ENCODE data around the gene CEP350.
"Not testable (repeated sequence)": the region's sequence is repeated elsewhere in the genome, so short reads cannot be mapped to it uniquely, and the experiment has no call there.

CEP350 gene

GRCh38 chr1:179939941-179940340 lies 14.7 kb upstream of the CEP350 start:
- DNase-seq (ENCODE audit: low read depth): no peak

GRCh38 chr1:179941454-179941853 lies 13.2 kb upstream of the CEP350 start:
- DNase-seq (ENCODE audit: low read depth): no peak

DNA sequence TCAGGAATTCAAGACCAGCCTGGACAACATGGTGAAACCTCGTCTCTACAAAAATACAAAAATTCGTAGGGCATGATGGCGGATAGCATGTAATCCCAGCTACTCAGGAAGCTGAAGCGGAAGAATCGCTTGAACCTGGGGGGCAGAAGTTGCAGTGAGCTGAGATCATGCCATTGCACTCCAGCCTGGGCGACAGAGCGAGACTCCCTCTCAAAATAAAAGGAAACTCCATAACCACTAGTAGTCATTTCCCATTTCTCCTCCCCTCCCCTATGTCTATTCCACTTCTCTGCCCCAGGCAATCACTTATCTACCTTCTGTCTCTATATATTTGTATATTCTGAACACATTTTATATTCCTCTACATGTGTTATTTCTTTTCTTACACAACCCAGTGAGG lies 4.0 kb upstream of the CEP350 start:
- no peak for DNase-seq (ENCODE audit: low read depth)

DNA sequence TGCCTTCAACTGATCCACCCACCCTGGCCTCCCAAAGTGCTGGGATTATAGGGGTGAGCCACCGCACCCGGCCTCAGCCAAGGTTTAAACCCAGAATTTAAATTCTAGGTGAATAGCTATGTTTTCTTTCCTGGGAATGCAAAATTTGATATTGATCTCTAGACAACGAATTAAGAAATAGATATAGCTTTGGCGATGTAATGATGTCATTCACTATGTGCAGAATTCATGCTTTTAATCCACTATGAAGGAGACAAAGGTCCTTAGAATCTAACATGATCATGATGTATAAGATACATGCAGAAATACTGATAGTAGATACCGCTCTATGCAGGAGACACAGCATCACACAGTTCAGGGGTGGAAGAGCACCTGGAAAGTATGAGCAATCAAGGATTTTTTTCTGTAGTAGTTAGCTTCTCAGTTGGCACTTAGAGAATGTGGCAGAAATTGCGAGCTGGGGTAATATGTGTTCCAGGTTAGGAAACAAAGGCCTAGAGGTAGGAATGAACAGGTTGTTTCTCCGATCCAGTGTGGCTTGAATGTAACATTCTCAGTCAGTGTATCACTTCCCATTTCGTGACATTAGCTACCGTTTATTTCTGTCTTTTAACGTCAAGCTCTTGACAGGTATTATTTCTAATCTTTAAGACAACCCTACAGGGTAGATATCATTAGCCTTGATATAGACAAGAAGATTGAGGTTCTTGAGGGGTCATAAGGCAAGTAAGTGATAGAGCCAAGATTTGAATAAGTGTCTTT lies 3.0 kb upstream of the CEP350 start:
- no peak for DNase-seq (ENCODE audit: low read depth)

- DNase-seq (ENCODE audit: low read depth): no peak
These were observed 2.4 kb upstream of the CEP350 start for GRCh38 chr1:179952186-179952585.

DNA sequence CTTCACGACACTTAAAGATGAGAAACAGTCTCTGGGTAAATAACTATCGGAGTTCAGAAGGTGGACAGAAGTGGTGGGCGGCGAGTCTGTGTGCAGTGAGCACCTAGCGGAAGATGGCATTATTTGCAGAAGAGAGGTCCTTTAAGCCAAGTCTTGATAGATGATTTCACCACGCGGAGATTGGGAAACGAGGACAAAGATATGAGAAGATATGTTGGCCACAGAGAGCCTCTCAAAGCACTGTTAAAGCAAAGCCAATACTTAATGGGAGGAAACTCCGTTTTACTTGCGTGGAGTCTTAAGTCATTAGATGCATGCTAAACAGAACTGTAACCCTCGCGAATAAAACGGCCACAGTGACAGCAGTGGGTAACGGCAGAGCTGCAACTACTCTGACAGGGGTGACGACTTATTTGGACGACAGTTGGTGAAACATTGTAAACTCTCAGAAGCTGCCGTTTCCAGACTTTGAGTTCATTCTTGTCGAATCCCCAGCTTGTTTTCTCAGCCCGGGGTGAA lies 577 bp upstream of the CEP350 start:
- no peak for DNase-seq (ENCODE audit: low read depth)

DNA sequence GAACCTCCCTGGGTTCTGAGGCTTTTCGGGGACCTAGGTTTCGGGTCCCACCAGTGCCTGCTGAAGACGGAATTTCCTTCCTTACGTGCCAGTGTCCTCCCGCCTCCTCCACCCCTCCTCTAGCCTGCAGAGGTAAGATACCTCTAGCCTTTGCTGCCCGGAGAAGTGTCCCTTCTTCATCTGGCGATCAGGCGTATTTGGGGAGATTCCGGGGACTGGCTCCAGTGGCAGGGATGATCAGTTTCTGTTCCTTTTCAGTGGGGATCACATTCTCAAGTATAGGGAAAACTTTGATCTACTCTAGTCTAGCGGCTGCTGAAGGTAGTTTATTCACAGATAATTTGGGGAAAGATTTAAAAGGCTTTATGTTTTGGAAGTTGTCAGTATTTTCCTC lies 674 bp downstream of the CEP350 start:
- DNase-seq (ENCODE audit: low read depth): no peak

- no peak for DNase-seq (ENCODE audit: low read depth)
These were observed 1.1 kb downstream of the CEP350 start for GRCh38 chr1:179955731-179956130.

GRCh38 chr1:179958359-179958758 lies 3.7 kb downstream of the CEP350 start:
- DNase-seq (ENCODE audit: low read depth): no peak

- not testable (repeated sequence) for DNase-seq (ENCODE audit: low read depth)
These were observed 7.6 kb downstream of the CEP350 start for GRCh38 chr1:179962168-179962567.

- DNase-seq (ENCODE audit: low read depth): no peak
These were observed 11.9 kb downstream of the CEP350 start for GRCh38 chr1:179966551-179966950.

GRCh38 chr1:179968284-179968993 lies 13.8 kb downstream of the CEP350 start:
- no peak for DNase-seq (ENCODE audit: low read depth)

GRCh38 chr1:179968994-179969919 lies 14.6 kb downstream of the CEP350 start:
- DNase-seq (ENCODE audit: low read depth): no peak

- DNase-seq (ENCODE audit: low read depth): no peak
These were observed 15.4 kb downstream of the CEP350 start for GRCh38 chr1:179969962-179970361.

DNA sequence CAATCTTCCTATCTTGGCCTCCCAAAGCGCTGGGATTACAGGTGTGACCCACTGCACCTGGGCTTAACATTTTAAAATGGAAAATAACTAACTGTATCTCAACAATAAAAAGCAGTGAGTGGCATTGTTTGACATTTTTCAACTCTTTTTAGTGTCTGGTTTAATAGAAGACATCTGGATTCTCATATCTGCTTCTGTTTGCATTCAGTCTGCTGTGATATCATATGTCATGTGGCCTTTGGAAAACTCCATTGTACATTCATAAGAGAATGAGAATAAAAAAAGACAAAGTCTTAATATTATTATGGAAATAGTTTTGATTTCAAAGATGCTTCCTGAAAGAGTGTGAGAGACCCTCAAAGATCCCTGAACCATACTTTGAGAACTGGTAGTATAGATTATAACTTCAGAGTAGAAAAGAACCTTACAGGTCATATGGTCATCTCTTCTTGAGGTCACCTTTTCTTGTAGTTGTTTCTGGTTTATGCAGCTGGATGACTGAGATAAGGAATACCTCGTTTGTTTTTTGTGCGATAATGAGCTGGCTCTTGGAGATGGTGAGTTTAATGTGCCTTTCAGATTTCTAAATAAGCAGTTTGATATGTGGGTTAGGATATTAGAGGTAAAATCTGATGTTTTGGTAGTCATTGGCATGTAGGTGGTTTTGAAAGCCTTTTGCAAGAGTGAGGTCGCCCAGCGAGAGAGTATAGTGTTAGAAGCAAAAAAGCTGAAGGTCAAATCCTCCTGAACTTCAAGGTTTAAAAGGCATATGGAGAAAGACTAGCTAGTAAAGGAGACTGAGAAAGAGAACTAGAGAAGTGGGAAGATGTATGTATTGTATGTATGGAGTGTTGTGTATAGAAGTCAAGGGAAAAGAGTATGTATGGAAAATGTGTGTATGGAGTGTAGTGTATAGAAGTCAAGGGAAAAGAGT lies 17.2 kb downstream of the CEP350 start:
- peak; percentile 67 for DNase-seq (ENCODE audit: low read depth)

DNA sequence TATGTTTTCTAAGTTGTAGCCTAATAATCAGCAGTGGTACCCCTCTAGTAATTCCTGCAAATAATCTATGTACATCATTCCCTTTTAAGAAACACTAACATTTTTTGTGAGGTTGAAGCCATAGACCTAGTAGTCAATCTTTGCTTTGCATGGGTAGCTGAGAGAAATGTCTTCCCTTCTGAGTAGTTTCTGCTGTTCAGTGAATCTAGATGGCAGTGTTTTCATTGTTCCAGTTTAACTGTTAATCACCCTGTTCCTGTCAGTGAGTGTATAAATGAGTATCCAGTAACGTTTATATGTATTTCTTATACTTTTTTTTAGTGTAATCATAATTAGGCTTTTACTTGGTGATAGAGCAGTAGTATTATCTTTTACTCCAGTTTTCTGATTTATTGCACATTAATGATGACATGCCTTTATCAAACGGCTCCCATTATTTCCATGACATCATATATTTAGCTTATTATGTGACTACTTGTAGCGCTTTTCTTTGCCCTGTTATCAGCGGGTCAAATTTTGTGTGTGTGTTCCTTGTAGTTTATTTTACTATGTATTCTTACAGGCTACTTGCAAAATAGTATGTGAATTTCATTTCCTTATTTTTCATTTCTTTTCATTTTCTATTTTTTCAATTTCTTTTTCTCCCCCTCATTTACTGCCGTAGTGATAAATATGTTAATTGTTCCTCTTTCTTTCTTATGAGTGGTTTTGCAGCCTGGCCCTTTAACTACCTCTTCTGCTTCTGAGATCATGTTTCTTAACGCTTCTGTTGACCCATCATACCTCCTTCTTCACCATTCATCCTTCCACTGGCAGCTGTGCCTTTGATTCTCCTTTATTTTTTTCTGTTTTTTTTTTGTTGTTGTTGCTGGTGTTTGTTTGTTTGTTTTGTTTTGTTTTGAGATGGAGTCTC lies 18.8 kb downstream of the CEP350 start:
- no peak for DNase-seq (ENCODE audit: low read depth)

- DNase-seq (ENCODE audit: low read depth): no peak
These were observed 22.5 kb downstream of the CEP350 start for GRCh38 chr1:179976970-179977651.

DNA sequence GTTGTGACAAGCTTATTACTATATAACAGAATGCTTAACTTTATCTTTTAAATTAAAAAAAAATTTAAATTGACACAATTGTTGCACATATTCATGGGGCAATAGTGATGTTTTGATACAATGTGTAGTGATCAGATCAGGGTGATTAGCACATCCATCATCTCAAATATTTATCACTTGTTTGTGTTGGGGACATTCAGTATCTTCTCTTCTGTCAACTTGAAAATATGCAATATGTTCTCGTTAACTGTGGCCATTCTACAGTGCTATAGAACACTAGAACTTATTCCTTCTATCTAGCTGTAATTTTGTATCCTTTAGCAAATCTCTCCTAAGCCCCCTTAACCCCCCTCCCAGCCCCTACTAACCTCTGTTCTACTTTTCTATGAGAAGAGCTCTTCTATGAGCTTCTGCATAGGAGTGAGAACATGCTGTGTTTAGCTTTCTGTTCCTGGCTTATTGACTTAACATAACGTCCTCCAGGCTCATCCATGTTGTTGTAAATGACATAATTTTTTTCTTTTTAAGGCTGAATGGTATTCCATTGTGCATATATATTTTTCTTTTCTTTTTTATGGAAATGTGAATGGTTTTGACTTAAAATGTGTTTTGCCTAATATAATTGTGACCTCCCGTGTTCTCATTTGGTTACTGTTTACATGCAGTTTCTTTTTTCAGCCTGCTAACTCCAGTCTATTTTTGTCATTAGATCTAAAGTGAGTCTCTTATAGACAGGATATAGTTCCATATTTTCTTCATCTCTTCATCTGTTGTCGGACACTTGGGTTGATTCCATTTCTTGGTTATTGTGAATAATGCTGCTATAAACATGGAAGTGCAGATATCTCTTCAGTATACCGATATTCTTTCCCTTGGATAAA lies 23.8 kb downstream of the CEP350 start:
- DNase-seq (ENCODE audit: low read depth): no peak

DNA sequence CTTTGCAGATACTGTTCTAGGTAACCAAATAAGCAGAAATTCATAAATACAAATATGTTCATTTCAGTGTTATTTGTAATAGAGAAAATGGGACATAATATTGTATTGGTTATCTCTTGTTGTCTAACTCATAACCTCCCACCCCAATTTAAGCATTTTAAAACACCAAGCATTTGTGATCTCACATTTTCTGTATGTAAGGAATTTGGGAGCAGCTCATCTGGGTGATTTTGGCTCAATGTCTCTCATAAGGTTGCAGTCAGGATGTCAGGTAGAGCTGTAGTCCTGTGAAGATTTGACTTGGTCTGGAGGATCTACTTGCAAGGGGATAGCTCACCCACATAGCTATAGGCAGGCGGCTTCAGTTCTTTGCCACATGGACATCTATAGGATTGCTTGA lies 29.5 kb downstream of the CEP350 start:
- no peak for DNase-seq (ENCODE audit: low read depth)
